Body of pancreas (tissue), 4 donors: Measurements from ENCODE around the gene CEP120.

Source experiments
- CTCF ChIP-seq, 7 experiments: fragments of 450-650 bp in 4 of 7; fragments of 200-600 bp in 3 of 7; sonication (generic) in 3 of 7; IDR thresholded peaks; one replicate each; pipeline ENCODE4 v1.5.1; 2016 to 2019; ENCODE audit warnings: antibody characterized with exemption in 7 of 7
- POLR2A ChIP-seq, 3 donors: fragments of 450-650 bp; IDR thresholded peaks; one replicate each; pipeline ENCODE4 v1.6.1; 2016; ENCODE audit warnings: antibody characterized with exemption in 3 of 3, mild to moderate bottlenecking in 2 of 3

- TF ChIP-seq CTCF (IDR thresholded peaks at IDR 0.05) (no peak), POLR2A (IDR thresholded peaks at IDR 0.05) (no peak)
Measured at GRCh38 chr5:123439709-123440108, 16.5 kb upstream of the CEP120 start.
